Astrocyte (in vitro differentiated cells and primary cell): ENCODE data around the gene JOSD2. TPM values are rescaled to one million over a fixed set of nuclear protein-coding genes. Genes with fewer than 3 reads are reported as not detected.

ENCODE experiments used
- DNase-seq: peaks from one replicate; pipeline ENCODE4 v3.0.0-alpha.2; 2010; ENCODE audit warnings: low read depth
- FAIRE-seq: peaks from 2 replicates; lab custom pipeline; 2011; peaks lifted over from hg19 to GRCh38; lab: Jason Lieb, UNC
- H2AFZ ChIP-seq: 2 replicates; pipeline ENCODE4 v1.6.0; 2012; ENCODE audit warnings: low read depth, low read length, inconsistent platforms
- H3K27ac ChIP-seq: 2 replicates; pipeline ENCODE4 v1.5.1; 2011; ENCODE audit warnings: low read depth, low read length, inconsistent platforms
- H3K27me3 ChIP-seq: 2 replicates; pipeline ENCODE4 v1.6.0; 2011; ENCODE audit warnings: low read length, inconsistent platforms; ENCODE audit not compliant: insufficient read depth
- H3K36me3 ChIP-seq: 2 replicates; pipeline ENCODE4 v1.5.1; 2011; ENCODE audit warnings: low read length, inconsistent platforms; ENCODE audit not compliant: insufficient read depth
- H3K4me1 ChIP-seq: 2 replicates; pipeline ENCODE4 v1.5.1; 2011; ENCODE audit warnings: low read length, inconsistent platforms; ENCODE audit not compliant: insufficient read depth
- H3K4me2 ChIP-seq: 2 replicates; pipeline ENCODE4 v1.6.0; 2012; ENCODE audit warnings: low read length, inconsistent platforms
- H3K4me3 ChIP-seq: 2 replicates; pipeline ENCODE4 v1.5.1; 2011; ENCODE audit warnings: low read depth, mild to moderate bottlenecking, low read length, inconsistent platforms; ENCODE audit not compliant: insufficient read depth
- H3K79me2 ChIP-seq: 2 replicates; pipeline ENCODE4 v1.6.0; 2012; ENCODE audit warnings: mild to moderate bottlenecking, low read length, inconsistent platforms; ENCODE audit not compliant: insufficient read depth
- H3K9ac ChIP-seq: 2 replicates; pipeline ENCODE4 v1.6.0; 2012; ENCODE audit warnings: mild to moderate bottlenecking, low read length, inconsistent platforms
- H3K9me3 ChIP-seq: 2 replicates; pipeline ENCODE4 v1.5.1; 2012; ENCODE audit warnings: low read depth, mild to moderate bottlenecking, low read length, inconsistent platforms; ENCODE audit not compliant: insufficient read depth
- H4K20me1 ChIP-seq: 2 replicates; pipeline ENCODE4 v1.6.0; 2012; ENCODE audit warnings: low read length, inconsistent platforms; ENCODE audit not compliant: insufficient read depth
- H3K27ac Mint-ChIP-seq: one replicate; pipeline ENCODE4 v1.8.0; 2021; ENCODE audit warnings: mild to moderate bottlenecking, mixed read lengths; ENCODE audit not compliant: unreplicated experiment
- H3K27me3 Mint-ChIP-seq: one replicate; pipeline ENCODE4 v1.8.0; 2021; ENCODE audit warnings: low read depth, mixed read lengths; ENCODE audit not compliant: unreplicated experiment
- H3K36me3 Mint-ChIP-seq: one replicate; pipeline ENCODE4 v1.8.0; 2021; ENCODE audit warnings: low read depth, mixed read lengths; ENCODE audit not compliant: unreplicated experiment
- H3K4me1 Mint-ChIP-seq: one replicate; pipeline ENCODE4 v1.8.0; 2021; ENCODE audit warnings: low read depth, mixed read lengths; ENCODE audit not compliant: unreplicated experiment
- H3K4me3 Mint-ChIP-seq: one replicate; pipeline ENCODE4 v1.8.0; 2021; ENCODE audit warnings: mild to moderate bottlenecking, moderate library complexity, mixed read lengths; ENCODE audit not compliant: unreplicated experiment
- H3K9me3 Mint-ChIP-seq: one replicate; pipeline ENCODE4 v1.8.0; 2021; ENCODE audit warnings: mild to moderate bottlenecking, mixed read lengths; ENCODE audit not compliant: unreplicated experiment
- EZH2 ChIP-seq: IDR thresholded peaks from 2 replicates; pipeline ENCODE4 v1.6.1; 2012; ENCODE audit warnings: mild to moderate bottlenecking, low read length, inconsistent platforms; ENCODE audit not compliant: insufficient read depth
- total RNA-seq: library from RNA; stranded (reverse); gene quantifications from 2 replicates; pipeline ENCODE4 v1.2.1, GENCODE V29; 2021
- TF ChIP-seq, protein P1 (sequence below): IDR thresholded peaks from 2 replicates; pipeline ENCODE4 v1.5.1; 2011; ENCODE audit warnings: low read depth, mild to moderate bottlenecking, inconsistent platforms, low read length, moderate library complexity; ENCODE audit not compliant: insufficient read depth

JOSD2 gene
- total RNA-seq, 1 donor from 2014 or later = not detected

GRCh38 chr19:50459638-50460037, 51.4 kb downstream of the JOSD2 start:
- H3K27ac Mint-ChIP-seq = no peak overlapping the region
- no peak overlapping the region for H3K4me3 ChIP-seq
- no peak overlapping the region for H3K9ac ChIP-seq
- H4K20me1 ChIP-seq = no peaks in the 10 kb centered on the region
- no peaks in the 10 kb centered on the region for H3K27me3 ChIP-seq
- no peak overlapping the region for H3K4me3 Mint-ChIP-seq
- TF ChIP-seq EZH2 = no peak
- TF ChIP-seq, protein P1, sequence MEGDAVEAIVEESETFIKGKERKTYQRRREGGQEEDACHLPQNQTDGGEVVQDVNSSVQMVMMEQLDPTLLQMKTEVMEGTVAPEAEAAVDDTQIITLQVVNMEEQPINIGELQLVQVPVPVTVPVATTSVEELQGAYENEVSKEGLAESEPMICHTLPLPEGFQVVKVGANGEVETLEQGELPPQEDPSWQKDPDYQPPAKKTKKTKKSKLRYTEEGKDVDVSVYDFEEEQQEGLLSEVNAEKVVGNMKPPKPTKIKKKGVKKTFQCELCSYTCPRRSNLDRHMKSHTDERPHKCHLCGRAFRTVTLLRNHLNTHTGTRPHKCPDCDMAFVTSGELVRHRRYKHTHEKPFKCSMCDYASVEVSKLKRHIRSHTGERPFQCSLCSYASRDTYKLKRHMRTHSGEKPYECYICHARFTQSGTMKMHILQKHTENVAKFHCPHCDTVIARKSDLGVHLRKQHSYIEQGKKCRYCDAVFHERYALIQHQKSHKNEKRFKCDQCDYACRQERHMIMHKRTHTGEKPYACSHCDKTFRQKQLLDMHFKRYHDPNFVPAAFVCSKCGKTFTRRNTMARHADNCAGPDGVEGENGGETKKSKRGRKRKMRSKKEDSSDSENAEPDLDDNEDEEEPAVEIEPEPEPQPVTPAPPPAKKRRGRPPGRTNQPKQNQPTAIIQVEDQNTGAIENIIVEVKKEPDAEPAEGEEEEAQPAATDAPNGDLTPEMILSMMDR = no peak
- no peaks in the 10 kb centered on the region for H3K4me1 Mint-ChIP-seq
- peaks cover 5% of the 10 kb centered on the region for H3K4me1 ChIP-seq
- no peaks in the 10 kb centered on the region for H3K36me3 Mint-ChIP-seq
- no peaks in the 10 kb centered on the region for H3K79me2 ChIP-seq
- H3K9me3 ChIP-seq = no peaks in the 10 kb centered on the region
- H3K27me3 Mint-ChIP-seq = peaks cover 2% of the 10 kb centered on the region
- FAIRE-seq = no peak
- H3K36me3 ChIP-seq = no peaks in the 10 kb centered on the region
- peaks cover 13% of the 10 kb centered on the region for H3K9me3 Mint-ChIP-seq
- peak overlapping the region; percentile 76 for H3K4me2 ChIP-seq
- DNase-seq = no peak
- H3K27ac ChIP-seq = no peak overlapping the region
- peak overlapping the region; percentile 51 for H2AFZ ChIP-seq

GRCh38 chr19:50459067-50459456, 51.9 kb downstream of the JOSD2 start:
- FAIRE-seq = no peak
- H3K9ac ChIP-seq = no peak overlapping the region
- TF ChIP-seq, protein P1 = no peak
- no peak for TF ChIP-seq EZH2
- H2AFZ ChIP-seq = no peak overlapping the region
- H3K4me3 Mint-ChIP-seq = no peak overlapping the region
- no peak for DNase-seq
- H3K36me3 ChIP-seq = no peaks in the 10 kb centered on the region
- H3K4me1 ChIP-seq = peaks cover 5% of the 10 kb centered on the region
- H3K9me3 ChIP-seq = no peaks in the 10 kb centered on the region
- no peak overlapping the region for H3K27ac ChIP-seq
- no peak overlapping the region for H3K4me3 ChIP-seq
- H3K27ac Mint-ChIP-seq = no peak overlapping the region
- H3K9me3 Mint-ChIP-seq = peaks cover 13% of the 10 kb centered on the region
- no peaks in the 10 kb centered on the region for H3K36me3 Mint-ChIP-seq
- no peaks in the 10 kb centered on the region for H3K4me1 Mint-ChIP-seq
- no peaks in the 10 kb centered on the region for H4K20me1 ChIP-seq
- no peak overlapping the region for H3K4me2 ChIP-seq
- H3K27me3 Mint-ChIP-seq = peaks cover 2% of the 10 kb centered on the region
- no peaks in the 10 kb centered on the region for H3K27me3 ChIP-seq
- no peaks in the 10 kb centered on the region for H3K79me2 ChIP-seq

DNA sequence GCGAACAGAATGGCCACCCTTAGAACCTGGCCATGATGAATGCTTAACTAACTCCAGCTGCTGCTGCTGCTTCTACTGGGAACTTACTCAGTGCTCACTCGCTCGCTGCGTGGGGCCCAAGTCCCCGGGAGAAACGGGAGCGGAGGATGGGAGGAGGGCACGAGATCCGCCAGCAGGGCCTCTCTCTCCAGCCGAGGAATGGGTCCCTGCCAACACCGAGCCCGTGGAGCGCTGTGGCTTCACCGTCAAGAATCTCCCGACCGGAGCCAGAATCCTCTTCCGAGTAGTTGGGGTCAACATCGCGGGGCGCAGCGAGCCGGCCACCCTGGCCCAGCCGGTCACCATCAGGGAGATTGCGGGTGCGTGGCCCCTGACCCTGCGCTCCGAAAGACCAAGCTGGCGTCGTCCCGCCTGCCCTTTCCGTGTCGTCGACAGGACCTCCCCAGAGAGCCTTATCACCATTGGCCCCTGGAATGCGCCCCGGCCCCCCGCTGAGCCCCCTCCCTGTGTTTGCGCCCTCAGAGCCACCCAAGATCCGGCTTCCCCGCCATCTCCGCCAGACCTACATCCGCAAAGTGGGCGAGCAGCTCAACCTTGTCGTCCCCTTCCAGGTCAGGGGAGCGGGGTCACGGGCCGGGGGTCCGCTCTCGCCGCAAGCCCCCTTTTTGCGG, 52.5 kb downstream of the JOSD2 start:
- H3K4me3 ChIP-seq = no peak overlapping the region
- H3K36me3 ChIP-seq = no peaks in the 10 kb centered on the region
- H3K4me1 ChIP-seq = peaks cover 5% of the 10 kb centered on the region
- no peak overlapping the region for H3K27ac Mint-ChIP-seq
- H3K27me3 ChIP-seq = no peaks in the 10 kb centered on the region
- TF ChIP-seq, protein P1 = no peak
- TF ChIP-seq EZH2 = peak; percentile 52
- no peak overlapping the region for H3K4me3 Mint-ChIP-seq
- no peaks in the 10 kb centered on the region for H3K9me3 ChIP-seq
- peaks cover 2% of the 10 kb centered on the region for H3K27me3 Mint-ChIP-seq
- no peak overlapping the region for H3K9ac ChIP-seq
- no peaks in the 10 kb centered on the region for H3K79me2 ChIP-seq
- no peak overlapping the region for H3K27ac ChIP-seq
- H4K20me1 ChIP-seq = no peaks in the 10 kb centered on the region
- H3K4me1 Mint-ChIP-seq = no peaks in the 10 kb centered on the region
- no peak overlapping the region for H3K4me2 ChIP-seq
- H3K36me3 Mint-ChIP-seq = no peaks in the 10 kb centered on the region
- H3K9me3 Mint-ChIP-seq = peaks cover 15% of the 10 kb centered on the region
- DNase-seq (no peak), FAIRE-seq (no peak)
- no peak overlapping the region for H2AFZ ChIP-seq
